HCT116 (cell line): Measurements from ENCODE around the gene ACAN. TPM values are rescaled to one million over a fixed set of nuclear protein-coding genes. Genes with fewer than 3 reads are reported as not detected.

ENCODE experiments used
- ATAC-seq: fragments of 200-7000 bp; cut with Tn5 transposase; 2 replicates; pipeline ENCODE4 v1.9.1; 2020; ENCODE audit warnings: mild to moderate bottlenecking, moderate library complexity
- BruUV-seq: library from RNA; stranded (reverse); fragments of 400-500 nt; replicated peaks from 2 replicates; lab custom pipeline; 2021; lab: Mats Ljungman, UMichigan
- CTCF ChIA-PET: fragments of 300-600 bp; sonication (Branson Sonifier 250); formaldehyde crosslinking; loops from one replicate; lab custom pipeline; 2021; ENCODE audit warnings: antibody characterized with exemption; lab: Charles Lee
- POLR2A ChIA-PET: fragments of 300-600, 350-600 bp; sonication (Branson Sonifier 250); formaldehyde crosslinking; loops from one replicate; lab custom pipeline; 2021; ENCODE audit warnings: antibody characterized with exemption; lab: Charles Lee
- RAD21 ChIA-PET, 2 experiments: fragments of 300-600 bp; sonication (Branson Sonifier 250); formaldehyde crosslinking; loops; one replicate each; lab custom pipeline; 2023; ENCODE audit warnings: low total read pairs in 2 of 2; ENCODE audit not compliant: uncharacterized antibody in 2 of 2, unreplicated experiment in 2 of 2, low non-redundant PET in 1 of 2; lab: Charles Lee
- DNase-seq: peaks from one replicate; pipeline ENCODE4 v3.0.0-alpha.2; 2010; ENCODE audit warnings: low read depth, low spot score
- H2AFZ ChIP-seq: fragments of 200-600 bp; shearing (Covaris generic), sonication (generic); 2 replicates; pipeline ENCODE4 v1.6.1; 2017; ENCODE audit warnings: low read depth, mixed run types, mixed read lengths, antibody characterized with exemption, low read length; ENCODE audit not compliant: poor library complexity, severe bottlenecking
- H3K27ac ChIP-seq: 2 replicates; pipeline ENCODE4 v1.5.1; 2012; ENCODE audit warnings: low read depth, low read length
- H3K27me3 ChIP-seq: fragments of 200-600 bp; sonication (generic); 2 replicates; pipeline ENCODE4 v1.6.1; 2016; ENCODE audit warnings: mixed run types, low read length, mixed read lengths; ENCODE audit not compliant: insufficient read depth
- H3K36me3 ChIP-seq, 2 experiments: fragments of 200-500 bp in 1 of 2; fragments of 200-600 bp in 1 of 2; sonication (Bioruptor generic) in 1 of 2; sonication (generic) in 1 of 2; 2 replicates each; pipeline versions ENCODE4 v1.5.1 to v1.6.1; 2014 to 2016; ENCODE audit warnings: low read length in 2 of 2, inconsistent platforms in 1 of 2, mixed read lengths in 1 of 2, mixed run types in 1 of 2; ENCODE audit not compliant: insufficient read depth in 2 of 2, control insufficient read depth in 1 of 2
- H3K4me1 ChIP-seq, 2 experiments: fragments of 200-600 bp in 1 of 2; sonication (generic) in 1 of 2; 2 replicates each; pipeline versions ENCODE4 v1.5.1 to v1.6.1; 2012 to 2017; ENCODE audit warnings: low read length in 2 of 2, inconsistent platforms in 1 of 2, mild to moderate bottlenecking in 1 of 2, mixed read lengths in 1 of 2, mixed run types in 1 of 2, moderate library complexity in 1 of 2; ENCODE audit not compliant: insufficient read depth in 2 of 2, control insufficient read depth in 1 of 2
- H3K4me2 ChIP-seq: fragments of 200-600 bp; sonication (generic); 2 replicates; pipeline ENCODE4 v1.6.1; 2017; ENCODE audit warnings: mixed run types, low read length, mixed read lengths
- H3K4me3 ChIP-seq, 2 experiments: fragments of 200-600 bp in 1 of 2; sonication (generic) in 1 of 2; replicated peaks in 1 of 2; 2 replicates each; pipeline ENCODE4 v1.5.1; 2011 to 2016; ENCODE audit warnings: low read length in 2 of 2, control low read depth in 1 of 2, low read depth in 1 of 2, mild to moderate bottlenecking in 1 of 2, mixed read lengths in 1 of 2, mixed run types in 1 of 2
- H3K79me2 ChIP-seq: fragments of 200-600 bp; sonication (generic); 2 replicates; pipeline ENCODE4 v1.6.1; 2017; ENCODE audit warnings: mild to moderate bottlenecking, mixed run types, low read length, moderate library complexity, mixed read lengths; ENCODE audit not compliant: insufficient read depth
- H3K9ac ChIP-seq: fragments of 200-600 bp; sonication (generic); 2 replicates; pipeline ENCODE4 v1.6.1; 2016; ENCODE audit warnings: low read length, mixed read lengths
- H3K9me2 ChIP-seq: fragments of 200-600 bp; sonication (generic), shearing (Covaris generic); 2 replicates; pipeline ENCODE4 v1.6.1; 2017; ENCODE audit warnings: mixed run types, mild to moderate bottlenecking, moderate library complexity; ENCODE audit not compliant: insufficient read depth
- H3K9me3 ChIP-seq, 2 experiments: fragments of 200-500 bp in 1 of 2; fragments of 200-600 bp in 1 of 2; sonication (Bioruptor generic) in 1 of 2; sonication (generic) in 1 of 2; 2 replicates each; pipeline ENCODE4 v1.6.1; 2014 to 2017; ENCODE audit warnings: low read length in 2 of 2, mixed read lengths in 2 of 2, inconsistent platforms in 1 of 2, low read depth in 1 of 2, mild to moderate bottlenecking in 1 of 2, mixed run types in 1 of 2, moderate library complexity in 1 of 2; ENCODE audit not compliant: control insufficient read depth in 1 of 2, insufficient read depth in 1 of 2
- H4K20me1 ChIP-seq: fragments of 200-600 bp; sonication (generic), shearing (Covaris generic); 2 replicates; pipeline ENCODE4 v1.6.1; 2017; ENCODE audit warnings: mixed run types, mild to moderate bottlenecking, moderate library complexity; ENCODE audit not compliant: insufficient read depth
- ATF3 ChIP-seq: IDR thresholded peaks from 2 replicates; pipeline ENCODE4 v1.6.1; 2012
- CBX3 ChIP-seq: IDR thresholded peaks from 2 replicates; pipeline ENCODE4 v1.6.1; 2012; ENCODE audit warnings: low read depth
- EGR1 ChIP-seq: IDR thresholded peaks from 2 replicates; pipeline ENCODE4 v1.6.1; 2012; ENCODE audit warnings: low read depth
- EZH2 ChIP-seq: fragments of 200-600 bp; sonication (generic); IDR thresholded peaks from 2 replicates; pipeline ENCODE4 v1.6.1; 2017; ENCODE audit warnings: antibody characterized with exemption, mixed run types
- JUND ChIP-seq: IDR thresholded peaks from 2 replicates; pipeline ENCODE4 v1.6.1; 2012
- POLR2A ChIP-seq: IDR thresholded peaks from 2 replicates; pipeline ENCODE4 v1.7.0; 2011; ENCODE audit warnings: borderline replicate concordance; ENCODE audit not compliant: insufficient read depth, insufficient read length; ENCODE audit errors: extremely low read depth
- POLR2AphosphoS5 ChIP-seq: IDR thresholded peaks from 2 replicates; pipeline ENCODE4 v1.6.1; 2011; ENCODE audit warnings: mild to moderate bottlenecking, low read depth, low read length, moderate library complexity
- RAD21 ChIP-seq: IDR thresholded peaks from 2 replicates; pipeline ENCODE4 v1.6.1; 2012; ENCODE audit warnings: low read depth, mild to moderate bottlenecking
- YY1 ChIP-seq: IDR thresholded peaks from 2 replicates; pipeline ENCODE4 v1.6.1; 2011; ENCODE audit warnings: low read length, low read depth, moderate library complexity, mild to moderate bottlenecking; ENCODE audit not compliant: insufficient replicate concordance; ENCODE audit errors: extremely low read depth
- ZFX ChIP-seq: fragments of 450-650 bp; IDR thresholded peaks from 2 replicates; pipeline ENCODE4 v1.6.1; 2017
- intact Hi-C: fragments of 100-400 bp; cut with micrococcal nuclease; formaldehyde crosslinking; loops from 2 replicates; pipeline ENCODE4 v1.10.0; 2022
- total RNA-seq: library from RNA; stranded (reverse); gene quantifications from one replicate; pipeline ENCODE4 v1.2.1, GENCODE V29; 2021; ENCODE audit not compliant: unreplicated experiment
- TF ChIP-seq, protein P1 (sequence below): IDR thresholded peaks from 2 replicates; pipeline ENCODE4 v1.6.1; 2012; ENCODE audit warnings: low read depth
- TF ChIP-seq, protein P2 (sequence below): IDR thresholded peaks from 2 replicates; pipeline ENCODE4 v1.6.1; 2011; ENCODE audit warnings: mild to moderate bottlenecking, low read length, moderate library complexity; ENCODE audit not compliant: insufficient replicate concordance; ENCODE audit errors: extremely low read depth
- TF ChIP-seq, protein P3 (sequence below): IDR thresholded peaks from 2 replicates; pipeline ENCODE4 v1.6.1; 2012

Gene ACAN
- total RNA-seq, 1 experiment from 2014 or later = not detected

DNA sequence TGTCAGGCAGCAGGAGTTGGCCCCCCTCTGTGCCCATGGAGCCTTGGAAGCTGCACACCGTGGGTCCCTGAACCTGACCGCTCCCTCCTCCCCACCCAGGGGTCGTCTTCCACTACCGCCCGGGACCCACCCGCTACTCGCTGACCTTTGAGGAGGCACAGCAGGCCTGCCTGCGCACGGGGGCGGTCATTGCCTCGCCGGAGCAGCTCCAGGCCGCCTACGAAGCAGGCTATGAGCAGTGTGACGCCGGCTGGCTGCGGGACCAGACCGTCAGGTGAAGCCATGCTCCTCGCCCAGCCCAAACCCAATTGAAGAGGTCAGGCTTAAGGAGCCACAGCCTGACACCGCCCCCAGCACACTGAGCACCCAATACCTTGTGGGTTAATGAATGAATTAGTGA lies 43.9 kb downstream of the ACAN start:
- Histone ChIP-seq H3K9me2 (no peaks in the 10 kb centered on the region), H4K20me1 (no peaks in the 10 kb centered on the region), H3K79me2 (no peaks in the 10 kb centered on the region), H3K27me3 (no peaks in the 10 kb centered on the region), H3K27ac (no peak overlapping the region), H3K9me3 (no peaks in the 10 kb centered on the region), H2AFZ (no peak overlapping the region), H3K4me2 (no peak overlapping the region), H3K36me3 (no peaks in the 10 kb centered on the region), H3K4me3 (no peak overlapping the region), H3K4me1 (no peaks in the 10 kb centered on the region), H3K9ac (no peak overlapping the region)
- DNase-seq = no peak
- ChIA-PET CTCF (no interaction called here), POLR2A (no interaction called here), RAD21 (no interaction called here)
- ATAC-seq = no peak
- intact Hi-C loops = no loop called here
- no TSS peak for BruUV-seq
- TF ChIP-seq, protein P1, sequence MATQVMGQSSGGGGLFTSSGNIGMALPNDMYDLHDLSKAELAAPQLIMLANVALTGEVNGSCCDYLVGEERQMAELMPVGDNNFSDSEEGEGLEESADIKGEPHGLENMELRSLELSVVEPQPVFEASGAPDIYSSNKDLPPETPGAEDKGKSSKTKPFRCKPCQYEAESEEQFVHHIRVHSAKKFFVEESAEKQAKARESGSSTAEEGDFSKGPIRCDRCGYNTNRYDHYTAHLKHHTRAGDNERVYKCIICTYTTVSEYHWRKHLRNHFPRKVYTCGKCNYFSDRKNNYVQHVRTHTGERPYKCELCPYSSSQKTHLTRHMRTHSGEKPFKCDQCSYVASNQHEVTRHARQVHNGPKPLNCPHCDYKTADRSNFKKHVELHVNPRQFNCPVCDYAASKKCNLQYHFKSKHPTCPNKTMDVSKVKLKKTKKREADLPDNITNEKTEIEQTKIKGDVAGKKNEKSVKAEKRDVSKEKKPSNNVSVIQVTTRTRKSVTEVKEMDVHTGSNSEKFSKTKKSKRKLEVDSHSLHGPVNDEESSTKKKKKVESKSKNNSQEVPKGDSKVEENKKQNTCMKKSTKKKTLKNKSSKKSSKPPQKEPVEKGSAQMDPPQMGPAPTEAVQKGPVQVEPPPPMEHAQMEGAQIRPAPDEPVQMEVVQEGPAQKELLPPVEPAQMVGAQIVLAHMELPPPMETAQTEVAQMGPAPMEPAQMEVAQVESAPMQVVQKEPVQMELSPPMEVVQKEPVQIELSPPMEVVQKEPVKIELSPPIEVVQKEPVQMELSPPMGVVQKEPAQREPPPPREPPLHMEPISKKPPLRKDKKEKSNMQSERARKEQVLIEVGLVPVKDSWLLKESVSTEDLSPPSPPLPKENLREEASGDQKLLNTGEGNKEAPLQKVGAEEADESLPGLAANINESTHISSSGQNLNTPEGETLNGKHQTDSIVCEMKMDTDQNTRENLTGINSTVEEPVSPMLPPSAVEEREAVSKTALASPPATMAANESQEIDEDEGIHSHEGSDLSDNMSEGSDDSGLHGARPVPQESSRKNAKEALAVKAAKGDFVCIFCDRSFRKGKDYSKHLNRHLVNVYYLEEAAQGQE = no peak
- no peak for TF ChIP-seq POLR2A
- TF ChIP-seq YY1 = no peak
- TF ChIP-seq RAD21 = no peak
- TF ChIP-seq ZFX = no peak
- TF ChIP-seq EGR1 = no peak
- TF ChIP-seq, protein P2, sequence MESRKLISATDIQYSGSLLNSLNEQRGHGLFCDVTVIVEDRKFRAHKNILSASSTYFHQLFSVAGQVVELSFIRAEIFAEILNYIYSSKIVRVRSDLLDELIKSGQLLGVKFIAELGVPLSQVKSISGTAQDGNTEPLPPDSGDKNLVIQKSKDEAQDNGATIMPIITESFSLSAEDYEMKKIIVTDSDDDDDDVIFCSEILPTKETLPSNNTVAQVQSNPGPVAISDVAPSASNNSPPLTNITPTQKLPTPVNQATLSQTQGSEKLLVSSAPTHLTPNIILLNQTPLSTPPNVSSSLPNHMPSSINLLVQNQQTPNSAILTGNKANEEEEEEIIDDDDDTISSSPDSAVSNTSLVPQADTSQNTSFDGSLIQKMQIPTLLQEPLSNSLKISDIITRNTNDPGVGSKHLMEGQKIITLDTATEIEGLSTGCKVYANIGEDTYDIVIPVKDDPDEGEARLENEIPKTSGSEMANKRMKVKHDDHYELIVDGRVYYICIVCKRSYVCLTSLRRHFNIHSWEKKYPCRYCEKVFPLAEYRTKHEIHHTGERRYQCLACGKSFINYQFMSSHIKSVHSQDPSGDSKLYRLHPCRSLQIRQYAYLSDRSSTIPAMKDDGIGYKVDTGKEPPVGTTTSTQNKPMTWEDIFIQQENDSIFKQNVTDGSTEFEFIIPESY = no peak
- TF ChIP-seq POLR2AphosphoS5 = no peak
- no peak for TF ChIP-seq JUND
- TF ChIP-seq ATF3 = no peak
- TF ChIP-seq, protein P3, sequence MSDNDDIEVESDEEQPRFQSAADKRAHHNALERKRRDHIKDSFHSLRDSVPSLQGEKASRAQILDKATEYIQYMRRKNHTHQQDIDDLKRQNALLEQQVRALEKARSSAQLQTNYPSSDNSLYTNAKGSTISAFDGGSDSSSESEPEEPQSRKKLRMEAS = no peak
- no peak for TF ChIP-seq EZH2
- no peak for TF ChIP-seq CBX3
